Neural cell (in vitro differentiated cells): ENCODE data around the gene PSMC6.

Experiments
- EP300 ChIP-seq: fragments of 450-650 bp; conservative IDR thresholded peaks from 2 replicates; pipeline ENCODE4 v1.6.1; 2014; ENCODE audit warnings: antibody characterized with exemption, mild to moderate bottlenecking, moderate library complexity; ENCODE audit not compliant: poor library complexity, severe bottlenecking
- EZH2 ChIP-seq: fragments of 200-600, 300-800 bp; shearing (Covaris generic), sonication (generic); IDR thresholded peaks from 2 replicates; pipeline ENCODE4 v1.6.1; 2014; ENCODE audit warnings: antibody characterized with exemption, low read length, borderline replicate concordance, mild to moderate bottlenecking; ENCODE audit not compliant: insufficient read depth, poor library complexity, severe bottlenecking
- POLR2AphosphoS5 ChIP-seq: IDR thresholded peaks from 2 replicates; pipeline ENCODE4 v1.6.1; 2012
- RAD21 ChIP-seq: fragments of 450-650 bp; conservative IDR thresholded peaks from 2 replicates; pipeline ENCODE4 v1.6.1; 2014; ENCODE audit warnings: antibody characterized with exemption, mild to moderate bottlenecking, moderate library complexity
- SMC3 ChIP-seq: fragments of 450-650 bp; conservative IDR thresholded peaks from 2 replicates; pipeline ENCODE4 v1.6.1; 2014; ENCODE audit warnings: antibody characterized with exemption, mild to moderate bottlenecking, moderate library complexity; ENCODE audit not compliant: poor library complexity
- TAF1 ChIP-seq: IDR thresholded peaks from 2 replicates; pipeline ENCODE4 v1.6.1; 2012; ENCODE audit warnings: low read depth
- TF ChIP-seq, protein P1 (sequence below): fragments of 450-650 bp; IDR thresholded peaks from 2 replicates; pipeline ENCODE4 v1.5.1; 2014; ENCODE audit warnings: antibody characterized with exemption, mild to moderate bottlenecking, moderate library complexity; ENCODE audit not compliant: poor library complexity, severe bottlenecking
- TF ChIP-seq, protein P2 (sequence below): IDR thresholded peaks from 2 replicates; pipeline ENCODE4 v1.6.1; 2012; ENCODE audit warnings: borderline replicate concordance

DNA sequence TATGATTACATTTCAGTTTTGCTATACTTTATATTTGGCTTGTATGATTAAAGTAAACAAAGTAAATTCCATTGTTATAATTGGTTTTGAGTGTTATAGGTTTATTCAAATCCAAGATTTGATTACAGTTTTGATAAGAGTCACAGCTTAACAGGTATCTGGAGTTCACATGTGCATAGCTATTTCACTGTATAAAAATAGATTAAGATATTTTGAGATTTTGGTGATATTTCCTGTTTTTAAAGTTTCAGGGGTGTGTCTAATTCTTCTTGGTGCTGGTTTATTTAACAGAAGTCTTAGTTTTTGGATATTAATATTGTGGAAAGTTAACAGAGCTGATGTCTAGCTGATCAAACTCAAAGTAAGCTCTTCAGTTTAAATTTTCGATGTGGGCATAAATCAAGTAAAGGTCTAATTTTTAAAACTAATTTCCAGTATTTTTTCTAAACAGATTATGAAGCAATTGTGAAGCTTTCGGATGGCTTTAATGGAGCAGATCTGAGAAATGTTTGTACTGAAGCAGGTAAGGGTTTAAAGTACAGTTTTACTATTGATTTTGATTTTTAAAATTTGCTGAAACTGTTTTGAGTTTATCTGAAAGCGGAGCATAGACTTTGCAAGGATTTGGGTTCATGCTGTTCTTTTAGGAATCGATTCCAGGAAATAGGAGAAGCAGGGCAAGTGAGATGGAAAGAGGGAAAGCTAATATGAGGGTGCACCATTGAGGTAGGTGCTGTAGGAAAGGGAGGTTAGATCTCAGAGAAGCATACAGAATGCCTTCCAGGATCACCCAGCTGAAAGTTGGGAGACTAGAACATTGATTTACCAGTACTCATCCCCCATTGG lies 16.7 kb downstream of the PSMC6 start:
- TF ChIP-seq POLR2AphosphoS5, result no peak
- TF ChIP-seq, protein P1, sequence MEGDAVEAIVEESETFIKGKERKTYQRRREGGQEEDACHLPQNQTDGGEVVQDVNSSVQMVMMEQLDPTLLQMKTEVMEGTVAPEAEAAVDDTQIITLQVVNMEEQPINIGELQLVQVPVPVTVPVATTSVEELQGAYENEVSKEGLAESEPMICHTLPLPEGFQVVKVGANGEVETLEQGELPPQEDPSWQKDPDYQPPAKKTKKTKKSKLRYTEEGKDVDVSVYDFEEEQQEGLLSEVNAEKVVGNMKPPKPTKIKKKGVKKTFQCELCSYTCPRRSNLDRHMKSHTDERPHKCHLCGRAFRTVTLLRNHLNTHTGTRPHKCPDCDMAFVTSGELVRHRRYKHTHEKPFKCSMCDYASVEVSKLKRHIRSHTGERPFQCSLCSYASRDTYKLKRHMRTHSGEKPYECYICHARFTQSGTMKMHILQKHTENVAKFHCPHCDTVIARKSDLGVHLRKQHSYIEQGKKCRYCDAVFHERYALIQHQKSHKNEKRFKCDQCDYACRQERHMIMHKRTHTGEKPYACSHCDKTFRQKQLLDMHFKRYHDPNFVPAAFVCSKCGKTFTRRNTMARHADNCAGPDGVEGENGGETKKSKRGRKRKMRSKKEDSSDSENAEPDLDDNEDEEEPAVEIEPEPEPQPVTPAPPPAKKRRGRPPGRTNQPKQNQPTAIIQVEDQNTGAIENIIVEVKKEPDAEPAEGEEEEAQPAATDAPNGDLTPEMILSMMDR, result no peak
- TF ChIP-seq RAD21, result no peak
- TF ChIP-seq, protein P2, sequence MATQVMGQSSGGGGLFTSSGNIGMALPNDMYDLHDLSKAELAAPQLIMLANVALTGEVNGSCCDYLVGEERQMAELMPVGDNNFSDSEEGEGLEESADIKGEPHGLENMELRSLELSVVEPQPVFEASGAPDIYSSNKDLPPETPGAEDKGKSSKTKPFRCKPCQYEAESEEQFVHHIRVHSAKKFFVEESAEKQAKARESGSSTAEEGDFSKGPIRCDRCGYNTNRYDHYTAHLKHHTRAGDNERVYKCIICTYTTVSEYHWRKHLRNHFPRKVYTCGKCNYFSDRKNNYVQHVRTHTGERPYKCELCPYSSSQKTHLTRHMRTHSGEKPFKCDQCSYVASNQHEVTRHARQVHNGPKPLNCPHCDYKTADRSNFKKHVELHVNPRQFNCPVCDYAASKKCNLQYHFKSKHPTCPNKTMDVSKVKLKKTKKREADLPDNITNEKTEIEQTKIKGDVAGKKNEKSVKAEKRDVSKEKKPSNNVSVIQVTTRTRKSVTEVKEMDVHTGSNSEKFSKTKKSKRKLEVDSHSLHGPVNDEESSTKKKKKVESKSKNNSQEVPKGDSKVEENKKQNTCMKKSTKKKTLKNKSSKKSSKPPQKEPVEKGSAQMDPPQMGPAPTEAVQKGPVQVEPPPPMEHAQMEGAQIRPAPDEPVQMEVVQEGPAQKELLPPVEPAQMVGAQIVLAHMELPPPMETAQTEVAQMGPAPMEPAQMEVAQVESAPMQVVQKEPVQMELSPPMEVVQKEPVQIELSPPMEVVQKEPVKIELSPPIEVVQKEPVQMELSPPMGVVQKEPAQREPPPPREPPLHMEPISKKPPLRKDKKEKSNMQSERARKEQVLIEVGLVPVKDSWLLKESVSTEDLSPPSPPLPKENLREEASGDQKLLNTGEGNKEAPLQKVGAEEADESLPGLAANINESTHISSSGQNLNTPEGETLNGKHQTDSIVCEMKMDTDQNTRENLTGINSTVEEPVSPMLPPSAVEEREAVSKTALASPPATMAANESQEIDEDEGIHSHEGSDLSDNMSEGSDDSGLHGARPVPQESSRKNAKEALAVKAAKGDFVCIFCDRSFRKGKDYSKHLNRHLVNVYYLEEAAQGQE, result no peak
- TF ChIP-seq EP300, result no peak
- TF ChIP-seq TAF1, result no peak
- no peak for TF ChIP-seq EZH2
- TF ChIP-seq SMC3, result no peak
